GM23338 (cell line): ENCODE data around the gene FAM53A. TPM values are rescaled to one million over a fixed set of nuclear protein-coding genes. Genes with fewer than 3 reads are reported as not detected.

Experiments
- ATAC-seq: fragments of 200-7000 bp; cut with Tn5 transposase; 3 replicates; pipeline ENCODE4 v1.9.1; 2020
- DNase-seq: peaks from one replicate; pipeline ENCODE4 v3.0.0-alpha.2; 2015; ENCODE audit warnings: low spot score
- H2AFZ ChIP-seq: fragments of 200-600 bp; sonication (generic); 2 replicates; pipeline ENCODE4 v1.8.0; 2016; ENCODE audit warnings: antibody characterized with exemption, mild to moderate bottlenecking, moderate library complexity
- H3F3A ChIP-seq: fragments of 200-600 bp; sonication (generic); replicated peaks from 2 replicates; pipeline ENCODE4 v1.8.0; 2017; ENCODE audit warnings: antibody characterized with exemption, mixed run types, low read depth
- H3K27ac ChIP-seq: fragments of 200-600 bp; sonication (generic); 2 replicates; pipeline ENCODE4 v1.6.1; 2016; ENCODE audit warnings: low read depth
- H3K27me3 ChIP-seq: fragments of 200-600 bp; sonication (generic); 2 replicates; pipeline ENCODE4 v1.8.0; 2016; ENCODE audit warnings: mild to moderate bottlenecking, mixed run types, moderate library complexity; ENCODE audit not compliant: insufficient read depth
- H3K36me3 ChIP-seq: fragments of 200-600 bp; sonication (generic); 2 replicates; pipeline ENCODE4 v1.8.0; 2016; ENCODE audit warnings: mild to moderate bottlenecking; ENCODE audit not compliant: insufficient read depth
- H3K4me1 ChIP-seq: fragments of 200-600 bp; sonication (generic); 2 replicates; pipeline ENCODE4 v1.8.0; 2016; ENCODE audit warnings: mild to moderate bottlenecking, moderate library complexity; ENCODE audit not compliant: insufficient read depth
- H3K4me2 ChIP-seq: fragments of 200-600 bp; sonication (generic); 2 replicates; pipeline ENCODE4 v1.7.1; 2017; ENCODE audit warnings: mixed run types
- H3K4me3 ChIP-seq: fragments of 200-600 bp; sonication (generic); 2 replicates; pipeline ENCODE4 v1.6.1; 2016; ENCODE audit warnings: mixed run types
- H3K79me2 ChIP-seq: fragments of 200-600 bp; sonication (generic); replicated peaks from 2 replicates; pipeline ENCODE4 v1.8.0; 2017; ENCODE audit warnings: mild to moderate bottlenecking; ENCODE audit not compliant: insufficient read depth
- H3K9me2 ChIP-seq: fragments of 200-600 bp; sonication (generic); 2 replicates; pipeline ENCODE4 v1.8.0; 2017; ENCODE audit not compliant: insufficient read depth
- H4K20me1 ChIP-seq: fragments of 200-600 bp; sonication (generic); replicated peaks from 2 replicates; pipeline ENCODE4 v1.8.0; 2017; ENCODE audit warnings: mild to moderate bottlenecking; ENCODE audit not compliant: insufficient read depth
- H3K27ac Mint-ChIP-seq: 2 replicates; pipeline ENCODE4 v1.8.0; 2020; ENCODE audit warnings: inconsistent platforms, mild to moderate bottlenecking, moderate library complexity, mixed read lengths
- H3K27me3 Mint-ChIP-seq: 3 replicates; pipeline ENCODE4 v1.8.0; 2022; ENCODE audit warnings: low read depth, mild to moderate bottlenecking, moderate library complexity, mixed read lengths, inconsistent platforms; ENCODE audit not compliant: insufficient read depth, poor library complexity
- H3K36me3 Mint-ChIP-seq: 3 replicates; pipeline ENCODE4 v1.8.0; 2021; ENCODE audit warnings: low read depth, mild to moderate bottlenecking, inconsistent platforms, moderate library complexity, mixed read lengths
- H3K4me1 Mint-ChIP-seq: 3 replicates; pipeline ENCODE4 v1.8.0; 2020; ENCODE audit warnings: mild to moderate bottlenecking, inconsistent platforms, mixed read lengths
- H3K4me3 Mint-ChIP-seq: 3 replicates; pipeline ENCODE4 v1.8.0; 2021; ENCODE audit warnings: moderate library complexity, mild to moderate bottlenecking, inconsistent platforms, mixed read lengths
- H3K9me3 Mint-ChIP-seq: 3 replicates; pipeline ENCODE4 v1.8.0; 2020; ENCODE audit warnings: moderate library complexity, mild to moderate bottlenecking, inconsistent platforms, mixed read lengths
- CTCF ChIP-seq, 2 experiments: fragments of 200-600 bp in 1 of 2; sonication (generic) in 1 of 2; conservative IDR thresholded peaks; 2 replicates each; pipeline versions ENCODE4 v1.5.1 to v1.6.1; 2016 to 2017; ENCODE audit warnings: antibody characterized with exemption in 2 of 2, low read depth in 2 of 2, mild to moderate bottlenecking in 2 of 2, moderate library complexity in 1 of 2
- EZH2 ChIP-seq: fragments of 200-600 bp; sonication (generic); IDR thresholded peaks from one replicate; pipeline ENCODE4 v1.8.0; 2017; ENCODE audit warnings: antibody characterized with exemption, mild to moderate bottlenecking, low read depth; ENCODE audit not compliant: unreplicated experiment
- JUNB ChIP-seq: IDR thresholded peaks from one replicate; pipeline ENCODE4 v1.6.1; 2016; ENCODE audit warnings: antibody characterized with exemption; ENCODE audit not compliant: unreplicated experiment
- POLR2AphosphoS5 ChIP-seq: IDR thresholded peaks from 2 replicates; pipeline ENCODE4 v1.6.1; 2016; ENCODE audit warnings: antibody characterized with exemption, low read depth
- REST ChIP-seq: IDR thresholded peaks from one replicate; pipeline ENCODE4 v1.6.1; 2018; ENCODE audit warnings: antibody characterized with exemption; ENCODE audit not compliant: unreplicated experiment
- ZNF331 ChIP-seq: fragments of 250-450 bp; sonication (Bioruptor Pico); IDR thresholded peaks from 2 replicates; pipeline ENCODE4 v1.5.0; 2020; ENCODE audit warnings: low read depth, mild to moderate bottlenecking, moderate library complexity
- ZNF462 ChIP-seq: fragments of 250-450 bp; sonication (Bioruptor Pico); IDR thresholded peaks from 2 replicates; pipeline ENCODE4 v1.5.0; 2020; ENCODE audit warnings: mild to moderate bottlenecking, moderate library complexity
- polyA plus RNA-seq: library from polyadenylated mRNA; unstranded; fragments of >200 nt; fragmentation: Nextera tagmentation; extraction: Ambion mirVana; gene quantifications from 2 replicates; pipeline ENCODE4 v1.2.1, GENCODE V29; 2016
- total RNA-seq: library from RNA; depleted of rRNA; stranded (reverse); fragments of >200 nt; shearing (Covaris generic); gene quantifications from 2 replicates; pipeline ENCODE4 v1.2.3, GENCODE V29; 2014
- TF ChIP-seq, protein P1 (sequence below): IDR thresholded peaks from 2 replicates; pipeline ENCODE4 v1.6.1; 2016; ENCODE audit warnings: antibody characterized with exemption

FAM53A gene
- total and polyA plus RNA-seq, 2 experiments from 2014 or later: 1.1 to 3.1 TPM

GRCh38 chr4:1612278-1613098 lies 71.6 kb downstream of the FAM53A start (continued):
- no peak for TF ChIP-seq CTCF (conservative IDR thresholded peaks at IDR 0.05; ENCODE audit: low read depth in 2 of 2)
- TF ChIP-seq ZNF462 (CRISPR knock-in tag): no peak

DNA sequence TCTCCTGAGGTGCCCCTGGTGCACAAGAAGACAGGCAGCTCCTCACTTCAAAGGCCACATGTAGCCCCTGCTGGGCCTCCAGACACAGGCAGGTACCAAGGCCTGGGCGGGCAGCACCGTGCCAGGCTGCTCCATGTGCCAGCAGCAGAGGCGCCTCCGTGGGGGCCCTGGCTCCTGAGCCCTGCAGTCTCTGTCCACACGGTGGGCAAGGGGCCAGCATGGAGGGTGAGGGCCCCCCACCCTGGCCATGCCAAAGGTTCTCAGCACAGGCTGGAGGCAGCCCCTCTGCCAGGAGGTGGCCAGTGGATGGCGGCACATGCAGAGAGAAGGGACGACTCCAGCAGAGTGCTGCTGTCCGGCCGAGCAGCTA lies 72.6 kb downstream of the FAM53A start:
- Histone ChIP-seq H2AFZ (no peak overlapping the region), H3K36me3 (no peaks in the 10 kb centered on the region), H3K4me3 (no peak overlapping the region), H3K27ac (no peak overlapping the region), H3K9me2 (no peaks in the 10 kb centered on the region), H3K4me2 (no peak overlapping the region), H3K79me2 (no peaks in the 10 kb centered on the region), H4K20me1 (no peaks in the 10 kb centered on the region), H3K27me3 (no peaks in the 10 kb centered on the region), H3F3A (no peaks in the 10 kb centered on the region), H3K4me1 (no peaks in the 10 kb centered on the region)
- DNase-seq (no peak), ATAC-seq (no peak)
- Mint-ChIP-seq H3K27me3 (peaks cover 12% of the 10 kb centered on the region), H3K27ac (no peak overlapping the region), H3K4me1 (no peaks in the 10 kb centered on the region; the same call in 2 of the 3 replicates), H3K9me3 (no peaks in the 10 kb centered on the region), H3K4me3 (no peak overlapping the region), H3K36me3 (no peaks in the 10 kb centered on the region; the same call in 2 of the 3 replicates)
- TF ChIP-seq EZH2: no peak
- no peak for TF ChIP-seq CTCF (conservative IDR thresholded peaks at IDR 0.05; ENCODE audit: low read depth in 2 of 2)
- TF ChIP-seq ZNF331 (CRISPR knock-in tag): no peak
- TF ChIP-seq, protein P1, sequence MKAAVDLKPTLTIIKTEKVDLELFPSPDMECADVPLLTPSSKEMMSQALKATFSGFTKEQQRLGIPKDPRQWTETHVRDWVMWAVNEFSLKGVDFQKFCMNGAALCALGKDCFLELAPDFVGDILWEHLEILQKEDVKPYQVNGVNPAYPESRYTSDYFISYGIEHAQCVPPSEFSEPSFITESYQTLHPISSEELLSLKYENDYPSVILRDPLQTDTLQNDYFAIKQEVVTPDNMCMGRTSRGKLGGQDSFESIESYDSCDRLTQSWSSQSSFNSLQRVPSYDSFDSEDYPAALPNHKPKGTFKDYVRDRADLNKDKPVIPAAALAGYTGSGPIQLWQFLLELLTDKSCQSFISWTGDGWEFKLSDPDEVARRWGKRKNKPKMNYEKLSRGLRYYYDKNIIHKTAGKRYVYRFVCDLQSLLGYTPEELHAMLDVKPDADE: no peak
- TF ChIP-seq POLR2AphosphoS5: no peak
- TF ChIP-seq JUNB: no peak
- TF ChIP-seq REST: no peak
